ENCODE data around the gene VPS25.

VPS25 gene

DNA sequence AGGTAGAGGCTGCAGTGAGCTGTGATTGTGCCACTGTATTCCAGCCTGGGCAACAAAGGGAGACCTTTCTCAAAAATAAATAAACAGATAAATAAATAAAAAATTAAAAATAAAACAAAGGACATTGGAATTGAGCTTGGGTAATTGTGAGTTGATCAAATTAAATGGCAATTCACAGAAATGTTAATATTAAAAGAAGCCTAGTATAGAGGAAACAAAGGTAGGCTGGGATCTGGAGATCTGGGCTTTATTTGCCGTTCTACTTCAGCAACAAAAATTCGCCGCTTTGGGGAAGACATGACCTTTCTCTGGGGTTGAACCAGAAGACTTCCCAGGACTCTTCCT lies 332 bp upstream of the VPS25 start:
- no peak for DNase-seq (ENCODE audit: low read depth)
- no peak for TF ChIP-seq CTCF (conservative IDR thresholded peaks at IDR 0.05; ENCODE audit: control insufficient read depth, insufficient read depth, low read depth, low read length)
- H3K4me3 ChIP-seq (ENCODE audit: control insufficient read depth, low read depth, low read length): peak overlapping the region; percentile 98

- no peak for DNase-seq (ENCODE audit: low read depth)
- TF ChIP-seq CTCF (conservative IDR thresholded peaks at IDR 0.05; ENCODE audit: control insufficient read depth, insufficient read depth, low read depth, low read length): no peak
- peak overlapping the region; percentile 98 for H3K4me3 ChIP-seq (ENCODE audit: control insufficient read depth, low read depth, low read length)
Measured at GRCh38 chr17:42774066-42774745, 957 bp downstream of the VPS25 start.

- H3K4me3 ChIP-seq (ENCODE audit: control insufficient read depth, low read depth, low read length): no peak overlapping the region
- DNase-seq (ENCODE audit: low read depth): no peak
- TF ChIP-seq CTCF (conservative IDR thresholded peaks at IDR 0.05; ENCODE audit: control insufficient read depth, insufficient read depth, low read depth, low read length): no peak
Measured at GRCh38 chr17:42775534-42776098, 2.4 kb downstream of the VPS25 start.

DNA sequence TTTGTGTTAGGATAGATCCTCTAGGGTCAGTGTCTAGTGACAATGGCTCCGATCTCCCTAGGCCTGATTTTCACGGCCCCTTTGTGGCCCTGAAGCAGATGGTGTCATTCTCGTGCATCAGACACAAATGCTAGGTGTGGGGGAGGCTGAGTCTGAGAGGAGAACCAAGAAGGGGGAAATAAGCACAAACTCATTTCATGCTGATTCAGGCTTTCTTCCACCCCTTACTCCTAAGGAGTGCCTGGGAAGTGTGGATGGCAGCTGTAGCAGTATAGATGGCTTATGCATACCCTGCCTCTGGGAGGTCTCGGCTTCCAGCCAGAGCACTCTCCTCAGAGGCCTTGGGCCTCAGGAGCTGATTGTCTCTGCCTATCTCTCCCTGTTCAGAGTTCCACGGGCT lies 5.3 kb downstream of the VPS25 start:
- DNase-seq (ENCODE audit: low read depth): no peak
- no peak overlapping the region for H3K4me3 ChIP-seq (ENCODE audit: control insufficient read depth, low read depth, low read length)
- TF ChIP-seq CTCF (conservative IDR thresholded peaks at IDR 0.05; ENCODE audit: control insufficient read depth, insufficient read depth, low read depth, low read length): no peak

DNA sequence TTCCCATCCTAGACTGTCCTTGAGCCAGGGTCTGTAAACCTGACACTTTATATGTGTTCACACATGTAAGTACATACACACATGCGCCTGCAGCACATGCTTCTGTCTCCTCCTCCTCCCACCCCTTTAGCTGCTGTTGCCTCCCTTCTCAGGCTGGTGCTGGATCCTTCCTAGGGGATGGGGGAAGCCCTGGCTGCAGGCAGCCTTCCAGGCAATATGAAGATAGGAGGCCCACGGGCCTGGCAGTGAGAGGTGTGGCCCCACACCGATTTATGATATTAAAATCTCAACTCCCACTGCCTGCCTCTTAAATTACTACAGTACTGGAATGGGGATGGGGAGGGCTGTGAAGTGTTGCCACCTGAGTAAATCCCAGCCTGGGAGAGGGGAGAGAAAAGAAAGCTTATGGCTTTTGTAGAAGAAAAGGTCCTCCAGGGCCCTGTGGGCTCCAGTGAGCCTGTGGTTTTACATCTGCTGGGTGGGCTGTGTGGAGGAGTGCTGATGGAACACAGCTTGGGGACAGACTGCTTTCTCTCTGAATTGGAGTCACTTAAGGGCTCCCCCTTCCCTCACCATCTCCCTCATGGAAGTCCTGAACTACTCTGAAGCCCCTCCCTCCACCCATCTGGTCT lies 6.2 kb downstream of the VPS25 start:
- H3K4me3 ChIP-seq (ENCODE audit: control insufficient read depth, low read depth, low read length): no peak overlapping the region
- TF ChIP-seq CTCF (conservative IDR thresholded peaks at IDR 0.05; ENCODE audit: control insufficient read depth, insufficient read depth, low read depth, low read length): no peak
- no peak for DNase-seq (ENCODE audit: low read depth)

DNA sequence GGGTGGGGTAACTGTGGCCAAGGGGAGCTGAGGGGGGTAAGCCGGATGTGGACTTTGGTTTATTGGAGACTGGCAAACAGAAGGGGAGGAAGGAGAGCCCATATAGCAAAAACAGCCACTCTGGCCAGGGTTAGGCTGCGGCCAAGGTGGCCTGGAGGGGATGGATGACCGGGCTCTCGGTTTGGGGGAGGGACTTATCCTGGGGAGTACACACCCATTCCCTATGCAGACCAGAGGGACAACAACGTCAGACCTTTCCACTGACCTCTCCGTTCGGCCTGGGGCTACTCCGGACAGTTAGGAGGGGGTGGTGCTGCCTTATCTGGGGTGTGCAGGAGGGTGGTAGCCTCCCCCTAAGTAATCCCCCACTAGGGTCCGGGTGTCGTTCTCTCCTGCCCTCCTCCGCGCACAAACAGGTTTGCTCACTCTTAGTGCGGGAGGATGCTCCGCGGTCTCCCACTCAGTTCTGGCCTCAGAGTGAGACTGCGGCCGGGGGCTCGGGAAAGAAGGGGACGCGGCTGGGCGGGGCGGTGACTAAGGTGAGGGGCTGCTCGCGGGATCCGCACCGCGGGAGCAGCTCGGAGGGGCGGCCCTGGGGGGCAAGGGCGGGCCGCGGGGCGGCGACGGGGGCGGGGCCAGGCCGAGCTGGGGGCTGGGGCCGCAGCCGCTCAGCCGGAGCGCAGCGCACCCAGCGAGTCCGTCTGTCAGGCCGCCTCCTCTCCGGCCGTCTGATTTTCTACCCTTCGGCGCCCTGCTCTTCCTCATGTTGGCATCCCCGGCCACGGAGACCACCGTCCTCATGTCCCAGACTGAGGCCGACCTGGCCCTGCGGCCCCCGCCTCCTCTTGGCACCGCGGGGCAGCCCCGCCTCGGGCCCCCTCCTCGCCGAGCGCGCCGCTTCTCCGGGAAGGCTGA lies 6.9 kb downstream of the VPS25 start, which contains the start of gene WNK4:
WNK4 (plus strand) TSS at position 675 of the 915 bp plus-strand sequence; CDS start at position 764, 89 bp downstream.
- no peak for TF ChIP-seq CTCF (conservative IDR thresholded peaks at IDR 0.05; ENCODE audit: control insufficient read depth, insufficient read depth, low read depth, low read length)
- peak; percentile 46 for DNase-seq (ENCODE audit: low read depth)
- peak within 1 kb of the TSS; percentile 64 for H3K4me3 ChIP-seq (ENCODE audit: control insufficient read depth, low read depth, low read length)

Data from fibroblast of mammary gland (primary cell).